ENCODE measurements around the gene BPIFB6. TPM values are rescaled to one million over a fixed set of nuclear protein-coding genes. Genes with fewer than 3 reads are reported as not detected.
"Not testable (repeated sequence)": the region's sequence is repeated elsewhere in the genome, so short reads cannot be mapped to it uniquely, and the experiment has no call there.

The BPIFB6 gene
- total RNA-seq, 1 donor, result not detected

- no peak for TF ChIP-seq CTCF (IDR thresholded peaks at IDR 0.05; ENCODE audit: insufficient read depth, low read depth, low read length)
- no peak for DNase-seq (ENCODE audit: low read depth)
- no peak overlapping the region for H3K4me3 ChIP-seq (ENCODE audit: low read depth, low read length)
Observed at GRCh38 chr20:33042983-33043730, 11.7 kb downstream of the BPIFB6 start.

GRCh38 chr20:33043731-33044181 is 12.3 kb downstream of the BPIFB6 start:
- no peak for DNase-seq (ENCODE audit: low read depth)
- H3K4me3 ChIP-seq (ENCODE audit: low read depth, low read length), result no peak overlapping the region
- no peak for TF ChIP-seq CTCF (IDR thresholded peaks at IDR 0.05; ENCODE audit: insufficient read depth, low read depth, low read length)

GRCh38 chr20:33045129-33045721 is 13.8 kb downstream of the BPIFB6 start:
- H3K4me3 ChIP-seq (ENCODE audit: low read depth, low read length); DNase-seq (ENCODE audit: low read depth): not testable (repeated sequence)

- DNase-seq (ENCODE audit: low read depth), result no peak
- TF ChIP-seq CTCF (IDR thresholded peaks at IDR 0.05; ENCODE audit: insufficient read depth, low read depth, low read length), result no peak
Observed at GRCh38 chr20:33046412-33046811, 15.0 kb downstream of the BPIFB6 start.

GRCh38 chr20:33051333-33051732 is 19.9 kb downstream of the BPIFB6 start:
- TF ChIP-seq CTCF (IDR thresholded peaks at IDR 0.05; ENCODE audit: insufficient read depth, low read depth, low read length), result no peak
- no peak overlapping the region for H3K4me3 ChIP-seq (ENCODE audit: low read depth, low read length)
- no peak for DNase-seq (ENCODE audit: low read depth)

More at GRCh38 chr20:33046412-33046811, 15.0 kb downstream of the BPIFB6 start:
- H3K4me3 ChIP-seq (ENCODE audit: low read depth, low read length), result no peak overlapping the region

GRCh38 chr20:33053291-33054106 is 22.1 kb downstream of the BPIFB6 start, which contains the start of gene BPIFB3:
BPIFB3 (plus strand) TSS chr20:33053903; CDS start chr20:33055436, 1,533 bp downstream.
- TF ChIP-seq CTCF (IDR thresholded peaks at IDR 0.05; ENCODE audit: insufficient read depth, low read depth, low read length), result no peak
- no peak within 1 kb of the TSS for H3K4me3 ChIP-seq (ENCODE audit: low read depth, low read length)
- DNase-seq (ENCODE audit: low read depth), result no peak

- no peak for TF ChIP-seq CTCF (IDR thresholded peaks at IDR 0.05; ENCODE audit: insufficient read depth, low read depth, low read length)
- H3K4me3 ChIP-seq (ENCODE audit: low read depth, low read length), result no peak overlapping the region
- DNase-seq (ENCODE audit: low read depth), result no peak
Observed at GRCh38 chr20:33054381-33054780, 22.9 kb downstream of the BPIFB6 start.
